Lung (tissue), 12 donors: Measurements from ENCODE around the gene ATG10. TPM values are rescaled to one million over a fixed set of nuclear protein-coding genes. Genes with fewer than 3 reads are reported as not detected.
A peak's percentile ranks its signal among the peaks of the same experiment; 100 is the strongest.

Experiments used
- ATAC-seq: fragments of 200-7000 bp; cut with Tn5 transposase; one replicate; pipeline ENCODE4 v1.9.1; 2020; ENCODE audit warnings: moderate number of reproducible peaks; ENCODE audit not compliant: insufficient read depth, low FRiP score
- DNase-seq, 3 donors: peaks; one replicate each; pipeline ENCODE4 v3.0.0-alpha.2; 2013 to 2017
- H3K27ac ChIP-seq, 2 donors: one replicate each; pipeline ENCODE4 v1.5.1; 2013; ENCODE audit warnings: mild to moderate bottlenecking in 2 of 2, moderate library complexity in 2 of 2, control low read depth in 1 of 2, inconsistent platforms in 1 of 2, low read depth in 1 of 2, low read length in 1 of 2
- H3K27me3 ChIP-seq, 3 donors: one replicate each; pipeline ENCODE4 v1.5.1; 2013; ENCODE audit warnings: low read length in 2 of 3; ENCODE audit not compliant: control insufficient read depth in 3 of 3, insufficient read depth in 3 of 3
- H3K36me3 ChIP-seq, 4 donors: one replicate each; pipeline ENCODE4 v1.5.1; 2013; ENCODE audit warnings: low read length in 4 of 4, mild to moderate bottlenecking in 1 of 4, moderate library complexity in 1 of 4; ENCODE audit not compliant: control insufficient read depth in 4 of 4, insufficient read depth in 4 of 4
- H3K4me1 ChIP-seq, 5 donors: one replicate each; pipeline ENCODE4 v1.5.1; 2013; ENCODE audit warnings: low read length in 5 of 5, mild to moderate bottlenecking in 2 of 5, moderate library complexity in 1 of 5; ENCODE audit not compliant: control insufficient read depth in 5 of 5, insufficient read depth in 5 of 5
- H3K4me3 ChIP-seq: one replicate; pipeline ENCODE4 v1.5.1; 2013; ENCODE audit warnings: mild to moderate bottlenecking, control low read depth, moderate library complexity
- H3K9ac ChIP-seq, 2 donors: one replicate each; pipeline ENCODE4 v1.5.1; 2013; ENCODE audit warnings: low read length in 2 of 2, control low read depth in 1 of 2; ENCODE audit not compliant: insufficient read depth in 1 of 2
- H3K9me3 ChIP-seq, 4 donors: one replicate each; pipeline ENCODE4 v1.5.1; 2013; ENCODE audit warnings: low read length in 3 of 4, mild to moderate bottlenecking in 1 of 4, moderate library complexity in 1 of 4; ENCODE audit not compliant: control insufficient read depth in 4 of 4, insufficient read depth in 3 of 4
- CTCF ChIP-seq: IDR thresholded peaks from 2 replicates; pipeline ENCODE4 v1.5.1; 2012; ENCODE audit warnings: mild to moderate bottlenecking; ENCODE audit errors: control extremely low read depth, extremely low read depth
- WGBS, 2 donors: extraction: QIAGEN DNeasy Blood & Tissue Kit; methylation state at CpG; one replicate each; pipeline ENCODE4 v1.1.7; 2013; 5-methylcytosine and 5-hydroxymethylcytosine counted together
- polyA plus RNA-seq, 2 donors: library from polyadenylated mRNA; stranded (reverse); fragments of 200-250 nt; gene quantifications; one replicate each; pipeline ENCODE4 v1.2.1, GENCODE V29; 2013
- total RNA-seq, 2 donors: library from RNA; depleted of rRNA in 1 of 2; stranded (reverse); fragments of >200 nt in 1 of 2; gene quantifications; one replicate each; pipeline ENCODE4 v1.2.1, GENCODE V29; 2014 to 2021
- donor health status: control.
- donor health status: control.
- donor health status: Bipolar disorder and iron deficiency.
- donor health status: healthy.
- donor health status: DM: yes; HTN: yes; CAD: no.

ATG10 gene
- total and polyA plus RNA-seq, 4 donors, result 4.6 to 10.2 (median 5.8) TPM

- peak; percentile 69 for ATAC-seq
- H3K36me3 ChIP-seq, result no peaks in the 10 kb centered on the region
- DNase-seq, result peak in 2 of 3 donors; percentile 11 to 25
- no peak overlapping the region for H3K4me3 ChIP-seq
- H3K27me3 ChIP-seq, result no peaks in the 10 kb centered on the region
- 94 to 100% methylated on average over 2 of the region's 2 CpGs for WGBS, 2 donors
- no peaks in the 10 kb centered on the region for H3K4me1 ChIP-seq
- TF ChIP-seq CTCF, result no peak
- no peak overlapping the region for H3K9ac ChIP-seq
- no peaks in the 10 kb centered on the region for H3K9me3 ChIP-seq
- no peak overlapping the region for H3K27ac ChIP-seq
Measured at GRCh38 chr5:82100303-82101077, 128.7 kb downstream of the ATG10 start.

GRCh38 chr5:82104872-82105271 lies 133.0 kb downstream of the ATG10 start:
- DNase-seq, result no peak
- H3K27ac ChIP-seq, result no peak overlapping the region
- no peaks in the 10 kb centered on the region for H3K36me3 ChIP-seq
- no peaks in the 10 kb centered on the region for H3K9me3 ChIP-seq
- H3K9ac ChIP-seq, result no peak overlapping the region
- no peaks in the 10 kb centered on the region for H3K27me3 ChIP-seq
- H3K4me3 ChIP-seq, result no peak overlapping the region
- 88 to 92% methylated on average over 4 of the region's 4 CpGs for WGBS, 2 donors
- TF ChIP-seq CTCF, result no peak
- ATAC-seq, result no peak
- H3K4me1 ChIP-seq, result peaks cover 0 to 9% (median 0%) of the 10 kb centered on the region in 5 donors

GRCh38 chr5:82105457-82105856 lies 133.6 kb downstream of the ATG10 start:
- Histone ChIP-seq H3K27ac (no peak overlapping the region), H3K4me1 (peaks cover 0 to 9% (median 0%) of the 10 kb centered on the region in 5 donors), H3K4me3 (no peak overlapping the region), H3K36me3 (no peaks in the 10 kb centered on the region), H3K9ac (no peak overlapping the region), H3K9me3 (no peaks in the 10 kb centered on the region), H3K27me3 (no peaks in the 10 kb centered on the region)
- 85 to 89% methylated on average over 1 of the region's 1 CpG for WGBS, 2 donors
- TF ChIP-seq CTCF, result no peak
- DNase-seq, result no peak
- no peak for ATAC-seq

- Histone ChIP-seq H3K36me3 (no peaks in the 10 kb centered on the region), H3K4me3 (no peak overlapping the region), H3K27me3 (no peaks in the 10 kb centered on the region), H3K9ac (no peak overlapping the region), H3K4me1 (peaks cover 0 to 9% (median 0%) of the 10 kb centered on the region in 5 donors), H3K27ac (no peak overlapping the region), H3K9me3 (no peaks in the 10 kb centered on the region)
- ATAC-seq (no peak), DNase-seq (no peak)
- no peak for TF ChIP-seq CTCF
- 67 to 80% methylated on average over 3 of the region's 3 CpGs for WGBS, 2 donors
Measured at GRCh38 chr5:82106207-82106606, 134.4 kb downstream of the ATG10 start.
